HEK293T (cell line): Measurements from ENCODE around the gene CDC37L1.

ENCODE experiments used
- FOXA1 ChIP-seq: fragments of 450-650 bp; IDR thresholded peaks from 2 replicates; pipeline ENCODE4 v1.6.1; 2016; ENCODE audit warnings: mild to moderate bottlenecking
- FOXK2 ChIP-seq: fragments of 450-650 bp; IDR thresholded peaks from 2 replicates; pipeline ENCODE4 v1.6.1; 2016; ENCODE audit warnings: mild to moderate bottlenecking
- NFRKB ChIP-seq: fragments of 450-650 bp; IDR thresholded peaks from 2 replicates; pipeline ENCODE4 v1.6.1; 2016; ENCODE audit warnings: mild to moderate bottlenecking, moderate library complexity
- SP1 ChIP-seq: fragments of 450-650 bp; IDR thresholded peaks from 2 replicates; pipeline ENCODE4 v1.6.1; 2017
- SUZ12 ChIP-seq: fragments of 450-650 bp; IDR thresholded peaks from 2 replicates; pipeline ENCODE4 v1.6.1; 2016; ENCODE audit warnings: mild to moderate bottlenecking

DNA sequence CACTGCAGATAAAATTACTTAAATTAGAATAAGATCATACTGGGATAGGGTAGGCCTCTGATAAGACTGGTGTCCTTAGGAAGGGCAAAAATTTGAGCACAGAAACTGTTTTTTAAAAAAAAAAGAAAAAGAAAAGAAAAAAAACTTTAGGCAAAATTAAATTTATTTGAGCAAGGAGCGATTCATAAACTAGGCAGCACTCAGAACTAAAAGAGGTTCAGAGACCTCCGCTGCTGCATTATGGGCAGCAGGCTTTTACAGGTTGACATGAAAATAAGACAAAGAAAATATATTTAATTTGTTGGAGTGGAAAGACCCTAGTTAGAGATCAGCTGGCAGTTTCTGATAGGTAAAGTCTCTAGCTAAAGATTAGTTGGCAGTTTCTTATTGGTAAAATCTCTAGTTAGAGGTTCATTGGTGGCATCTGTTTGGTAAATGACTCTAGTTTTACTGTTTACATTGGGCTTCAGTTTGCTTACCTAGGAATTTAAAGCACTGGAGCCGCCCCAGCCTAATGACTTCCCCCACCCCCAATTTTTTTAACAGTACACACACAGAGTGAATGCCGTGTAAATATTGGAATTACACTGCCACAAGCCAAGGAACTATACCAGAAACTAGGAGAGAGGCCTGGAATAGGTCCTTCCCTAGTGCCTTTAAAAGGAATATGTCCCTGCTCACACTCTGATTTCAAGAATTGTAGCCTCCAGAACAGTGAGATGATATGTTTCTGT is 21.8 kb upstream of the CDC37L1 start:
- TF ChIP-seq FOXK2: no peak
- TF ChIP-seq NFRKB: no peak
- TF ChIP-seq SP1: no peak
- TF ChIP-seq SUZ12: no peak
- no peak for TF ChIP-seq FOXA1
